ENCODE measurements around the gene MRPL11. TPM values are rescaled to one million over a fixed set of nuclear protein-coding genes. Genes with fewer than 3 reads are reported as not detected.

MRPL11 gene
- total RNA-seq, 1 donor from 2014 or later: 33.1 TPM

GRCh38 chr11:66454828-66455227 lies 16.2 kb upstream of the MRPL11 start:
- H3K36me3 ChIP-seq (ENCODE audit: insufficient read depth, low read length): no peaks in the 10 kb centered on the region
- no peaks in the 10 kb centered on the region for H3K79me2 ChIP-seq (ENCODE audit: insufficient read depth, low read length)
- Mint-ChIP-seq H3K27ac (ENCODE audit: unreplicated experiment) (no peak overlapping the region), H3K4me3 (ENCODE audit: unreplicated experiment) (no peak overlapping the region), H3K27me3 (ENCODE audit: low read depth, unreplicated experiment) (peaks cover 35% of the 10 kb centered on the region), H3K9me3 (ENCODE audit: unreplicated experiment) (peaks cover 2% of the 10 kb centered on the region), H3K36me3 (ENCODE audit: low read depth, unreplicated experiment) (no peaks in the 10 kb centered on the region), H3K4me1 (ENCODE audit: low read depth, unreplicated experiment) (peaks cover 6% of the 10 kb centered on the region)
- H3K27ac ChIP-seq (ENCODE audit: low read depth, low read length): no peak overlapping the region
- H2AFZ ChIP-seq (ENCODE audit: low read depth, low read length): no peak overlapping the region
- H3K4me3 ChIP-seq (ENCODE audit: insufficient read depth, low read depth, low read length): no peak overlapping the region
- FAIRE-seq (no peak), DNase-seq (ENCODE audit: low read depth) (no peak)
- H3K9ac ChIP-seq (ENCODE audit: low read length): no peak overlapping the region
- no peaks in the 10 kb centered on the region for H3K4me1 ChIP-seq (ENCODE audit: insufficient read depth, low read length)
- H3K9me3 ChIP-seq (ENCODE audit: insufficient read depth, low read depth, low read length): no peaks in the 10 kb centered on the region
- no peak overlapping the region for H3K4me2 ChIP-seq (ENCODE audit: low read length)
- TF ChIP-seq CTCF (IDR thresholded peaks at IDR 0.05; ENCODE audit: insufficient read depth, low read depth, low read length) (no peak), EZH2 (IDR thresholded peaks at IDR 0.05; ENCODE audit: insufficient read depth, low read length) (no peak)
- H3K27me3 ChIP-seq (ENCODE audit: insufficient read depth, low read length): peaks cover 9% of the 10 kb centered on the region
- H4K20me1 ChIP-seq (ENCODE audit: insufficient read depth, low read length): no peaks in the 10 kb centered on the region

- TF ChIP-seq CTCF (IDR thresholded peaks at IDR 0.05; ENCODE audit: insufficient read depth, low read depth, low read length) (no peak), EZH2 (IDR thresholded peaks at IDR 0.05; ENCODE audit: insufficient read depth, low read length) (no peak)
- Histone ChIP-seq H3K4me1 (ENCODE audit: insufficient read depth, low read length) (no peaks in the 10 kb centered on the region), H3K4me2 (ENCODE audit: low read length) (no peak overlapping the region), H3K9ac (ENCODE audit: low read length) (no peak overlapping the region), H3K27ac (ENCODE audit: low read depth, low read length) (no peak overlapping the region), H3K79me2 (ENCODE audit: insufficient read depth, low read length) (no peaks in the 10 kb centered on the region), H3K27me3 (ENCODE audit: insufficient read depth, low read length) (peaks cover 11% of the 10 kb centered on the region), H3K9me3 (ENCODE audit: insufficient read depth, low read depth, low read length) (no peaks in the 10 kb centered on the region), H3K36me3 (ENCODE audit: insufficient read depth, low read length) (no peaks in the 10 kb centered on the region), H2AFZ (ENCODE audit: low read depth, low read length) (no peak overlapping the region), H4K20me1 (ENCODE audit: insufficient read depth, low read length) (no peaks in the 10 kb centered on the region), H3K4me3 (ENCODE audit: insufficient read depth, low read depth, low read length) (no peak overlapping the region)
- Mint-ChIP-seq H3K27me3 (ENCODE audit: low read depth, unreplicated experiment) (peaks cover 33% of the 10 kb centered on the region), H3K27ac (ENCODE audit: unreplicated experiment) (no peak overlapping the region), H3K9me3 (ENCODE audit: unreplicated experiment) (no peaks in the 10 kb centered on the region), H3K36me3 (ENCODE audit: low read depth, unreplicated experiment) (no peaks in the 10 kb centered on the region), H3K4me1 (ENCODE audit: low read depth, unreplicated experiment) (peaks cover 6% of the 10 kb centered on the region), H3K4me3 (ENCODE audit: unreplicated experiment) (no peak overlapping the region)
- DNase-seq (ENCODE audit: low read depth): peak; percentile 6
- no peak for FAIRE-seq
Measured at GRCh38 chr11:66454247-66454646, 15.6 kb upstream of the MRPL11 start.

GRCh38 chr11:66451663-66452062 lies 13.0 kb upstream of the MRPL11 start:
- H3K27me3 ChIP-seq (ENCODE audit: insufficient read depth, low read length): peaks cover 17% of the 10 kb centered on the region
- DNase-seq (ENCODE audit: low read depth) (no peak), FAIRE-seq (no peak)
- H3K27me3 Mint-ChIP-seq (ENCODE audit: low read depth, unreplicated experiment): peaks cover 41% of the 10 kb centered on the region
- H2AFZ ChIP-seq (ENCODE audit: low read depth, low read length): no peak overlapping the region
- no peak overlapping the region for H3K9ac ChIP-seq (ENCODE audit: low read length)
- H3K27ac ChIP-seq (ENCODE audit: low read depth, low read length): no peak overlapping the region
- H4K20me1 ChIP-seq (ENCODE audit: insufficient read depth, low read length): no peaks in the 10 kb centered on the region
- no peak overlapping the region for H3K4me3 Mint-ChIP-seq (ENCODE audit: unreplicated experiment)
- TF ChIP-seq CTCF (IDR thresholded peaks at IDR 0.05; ENCODE audit: insufficient read depth, low read depth, low read length) (no peak), EZH2 (IDR thresholded peaks at IDR 0.05; ENCODE audit: insufficient read depth, low read length) (no peak)
- no peak overlapping the region for H3K4me3 ChIP-seq (ENCODE audit: insufficient read depth, low read depth, low read length)
- H3K9me3 ChIP-seq (ENCODE audit: insufficient read depth, low read depth, low read length): no peaks in the 10 kb centered on the region
- no peaks in the 10 kb centered on the region for H3K79me2 ChIP-seq (ENCODE audit: insufficient read depth, low read length)
- no peak overlapping the region for H3K4me2 ChIP-seq (ENCODE audit: low read length)
- H3K36me3 Mint-ChIP-seq (ENCODE audit: low read depth, unreplicated experiment): peaks cover 2% of the 10 kb centered on the region
- no peak overlapping the region for H3K27ac Mint-ChIP-seq (ENCODE audit: unreplicated experiment)
- H3K4me1 ChIP-seq (ENCODE audit: insufficient read depth, low read length): no peaks in the 10 kb centered on the region
- H3K36me3 ChIP-seq (ENCODE audit: insufficient read depth, low read length): no peaks in the 10 kb centered on the region
- peaks cover 6% of the 10 kb centered on the region for H3K4me1 Mint-ChIP-seq (ENCODE audit: low read depth, unreplicated experiment)
- no peaks in the 10 kb centered on the region for H3K9me3 Mint-ChIP-seq (ENCODE audit: unreplicated experiment)
